ENCODE measurements around the gene GZMB. TPM values are rescaled to one million over a fixed set of nuclear protein-coding genes. Genes with fewer than 3 reads are reported as not detected.

Gene GZMB
- total RNA-seq, 1 experiment from 2014 or later = not detected

DNA sequence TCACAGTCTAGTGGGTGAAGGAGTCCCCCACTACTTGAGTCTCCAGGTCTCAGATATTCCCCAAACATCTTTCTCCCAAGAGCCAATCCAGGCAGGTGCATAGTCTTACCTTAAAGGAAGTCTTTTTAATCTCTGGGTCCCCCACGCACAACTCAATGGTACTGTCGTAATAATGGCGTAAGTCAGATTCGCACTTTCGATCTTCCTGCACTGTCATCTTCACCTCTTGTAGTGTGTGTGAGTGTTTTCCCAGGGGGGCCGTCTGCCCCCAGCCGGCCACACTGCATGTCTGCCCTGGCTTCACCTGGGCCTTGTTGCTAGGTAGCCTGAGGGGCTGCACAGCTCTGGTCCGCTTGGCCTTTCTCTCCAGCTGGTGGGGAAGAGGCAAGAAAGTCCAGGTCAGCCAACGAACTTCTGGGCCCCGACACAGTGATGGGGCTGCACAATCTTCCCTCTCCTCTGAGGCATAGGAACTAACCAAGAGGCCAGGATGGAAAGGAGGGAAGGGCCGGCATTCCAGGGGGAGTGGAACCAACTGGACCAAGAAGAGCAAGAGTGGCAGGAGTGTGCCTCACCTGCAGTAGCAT is 2.1 kb downstream of the GZMB start:
- Histone ChIP-seq H4K8ac (replicated peaks; ENCODE audit: insufficient read length, low read depth, low read length) (no peak overlapping the region), H2BK5ac (ENCODE audit: insufficient read length, low read length) (no peak overlapping the region), H4K5ac (ENCODE audit: insufficient read length, low read depth, low read length) (no peak overlapping the region), H3K4me1 (ENCODE audit: insufficient read depth, low read length) (no peaks in the 10 kb centered on the region), H2BK120ac (ENCODE audit: low read depth, low read length, poor library complexity, severe bottlenecking) (no peak overlapping the region), H3K23me2 (ENCODE audit: insufficient read length, low read depth, low read length, poor library complexity, severe bottlenecking) (no peaks in the 10 kb centered on the region), H4K20me1 (ENCODE audit: control insufficient read depth, insufficient read depth, insufficient read length) (no peaks in the 10 kb centered on the region), H3K27ac (ENCODE audit: insufficient read length, low read depth, low read length) (no peak overlapping the region), H3K4ac (ENCODE audit: low read depth, low read length) (no peak overlapping the region), H3K27me3 (ENCODE audit: insufficient read depth, low read length) (no peaks in the 10 kb centered on the region), H2AK5ac (ENCODE audit: insufficient read length, low read length) (no peak overlapping the region), H4K91ac (ENCODE audit: insufficient read length, low read depth, low read length) (no peak overlapping the region), H3K18ac (ENCODE audit: insufficient read length, low read depth, low read length) (no peak overlapping the region), H2BK15ac (ENCODE audit: low read depth, low read length) (no peak overlapping the region), H3T11ph (ENCODE audit: low read length) (no peak overlapping the region), H2BK20ac (ENCODE audit: low read depth, low read length, poor library complexity, severe bottlenecking) (no peak overlapping the region), H3K9ac (ENCODE audit: extremely low read depth, insufficient read length, low read length) (no peak overlapping the region), H3K9me3 (ENCODE audit: control insufficient read depth, low read depth, low read length) (no peaks in the 10 kb centered on the region), H2BK12ac (ENCODE audit: insufficient read length, low read depth, low read length) (no peak overlapping the region), H3K23ac (ENCODE audit: insufficient read length, low read depth, low read length) (no peak overlapping the region), H3K14ac (ENCODE audit: insufficient read depth, low read length) (no peak overlapping the region), H3K4me2 (ENCODE audit: insufficient read depth, insufficient read length, low read length) (no peak overlapping the region), H3K79me1 (ENCODE audit: insufficient read depth, low read depth, low read length, poor library complexity, severe bottlenecking) (no peaks in the 10 kb centered on the region), H3K56ac (ENCODE audit: insufficient read length, low read depth, low read length) (no peak overlapping the region), H2AFZ (ENCODE audit: low read length) (no peak overlapping the region), H3K79me2 (ENCODE audit: insufficient read depth, low read length) (no peaks in the 10 kb centered on the region)
- TF ChIP-seq, protein P1, sequence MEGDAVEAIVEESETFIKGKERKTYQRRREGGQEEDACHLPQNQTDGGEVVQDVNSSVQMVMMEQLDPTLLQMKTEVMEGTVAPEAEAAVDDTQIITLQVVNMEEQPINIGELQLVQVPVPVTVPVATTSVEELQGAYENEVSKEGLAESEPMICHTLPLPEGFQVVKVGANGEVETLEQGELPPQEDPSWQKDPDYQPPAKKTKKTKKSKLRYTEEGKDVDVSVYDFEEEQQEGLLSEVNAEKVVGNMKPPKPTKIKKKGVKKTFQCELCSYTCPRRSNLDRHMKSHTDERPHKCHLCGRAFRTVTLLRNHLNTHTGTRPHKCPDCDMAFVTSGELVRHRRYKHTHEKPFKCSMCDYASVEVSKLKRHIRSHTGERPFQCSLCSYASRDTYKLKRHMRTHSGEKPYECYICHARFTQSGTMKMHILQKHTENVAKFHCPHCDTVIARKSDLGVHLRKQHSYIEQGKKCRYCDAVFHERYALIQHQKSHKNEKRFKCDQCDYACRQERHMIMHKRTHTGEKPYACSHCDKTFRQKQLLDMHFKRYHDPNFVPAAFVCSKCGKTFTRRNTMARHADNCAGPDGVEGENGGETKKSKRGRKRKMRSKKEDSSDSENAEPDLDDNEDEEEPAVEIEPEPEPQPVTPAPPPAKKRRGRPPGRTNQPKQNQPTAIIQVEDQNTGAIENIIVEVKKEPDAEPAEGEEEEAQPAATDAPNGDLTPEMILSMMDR (conservative IDR thresholded peaks at IDR 0.05) = no peak
- Mint-ChIP-seq H3K27ac (no peak overlapping the region), H3K4me3 (no peak overlapping the region), H3K36me3 (ENCODE audit: insufficient read depth in 1 of 3, low read depth in 3 of 3) (peaks cover 0 to 23% (median 7%) of the 10 kb centered on the region in 3 experiments; a peak in 4 of 7 replicates), H3K9me3 (peaks cover 4 to 83% of the 10 kb centered on the region in 2 experiments; a peak in 3 of 5 replicates), H3K4me1 (no peaks in the 10 kb centered on the region), H3K27me3 (ENCODE audit: low read depth) (peaks cover 6% of the 10 kb centered on the region)
- no CpG with 5 or more reads among the region's 11 CpGs for WGBS (ENCODE audit: extremely low coverage, insufficient read length, low lambda C conversion rate)
- DNase-seq = no peak

Measured in H9 (cell line).